Limb (tissue), 2 donors: ENCODE measurements around the gene SYF2.
"Not testable (repeated sequence)": the region's sequence is repeated elsewhere in the genome, so short reads cannot be mapped to it uniquely, and the experiment has no call there.

Source experiments
- DNase-seq, 2 donors: peaks; one replicate each; pipeline ENCODE4 v3.0.0-alpha.2; 2016; ENCODE audit errors: extremely low spot score in 2 of 2

The SYF2 gene

GRCh38 chr1:25208092-25208491, 24.2 kb downstream of the SYF2 start:
- no peak for DNase-seq

GRCh38 chr1:25206201-25206600, 26.1 kb downstream of the SYF2 start:
- no peak for DNase-seq

GRCh38 chr1:25205786-25206185, 26.5 kb downstream of the SYF2 start:
- DNase-seq = no peak

GRCh38 chr1:25204797-25205480, 27.4 kb downstream of the SYF2 start:
- peak in 1 of 2 donors; percentile 76 for DNase-seq

- DNase-seq = no peak
Observed at GRCh38 chr1:25201006-25201405, 31.3 kb downstream of the SYF2 start.

- DNase-seq = peak; percentile 52 to 57
Observed at GRCh38 chr1:25199819-25200620, 32.3 kb downstream of the SYF2 start.

- DNase-seq = peak; percentile 47 to 61
Observed at GRCh38 chr1:25198663-25199252, 33.5 kb downstream of the SYF2 start.

GRCh38 chr1:25197982-25198662, 34.2 kb downstream of the SYF2 start:
- DNase-seq = no peak

- DNase-seq = no peak
Observed at GRCh38 chr1:25197235-25197975, 34.9 kb downstream of the SYF2 start.

- DNase-seq = no peak
Observed at GRCh38 chr1:25196830-25197229, 35.5 kb downstream of the SYF2 start.

GRCh38 chr1:25195835-25196234, 36.5 kb downstream of the SYF2 start:
- DNase-seq = no peak

- no peak for DNase-seq
Observed at GRCh38 chr1:25194572-25195020, 37.7 kb downstream of the SYF2 start.

- no peak for DNase-seq
Observed at GRCh38 chr1:25194054-25194453, 38.2 kb downstream of the SYF2 start.

GRCh38 chr1:25193229-25193628, 39.1 kb downstream of the SYF2 start:
- DNase-seq = no peak

- no peak for DNase-seq
Observed at GRCh38 chr1:25192154-25192553, 40.1 kb downstream of the SYF2 start.

GRCh38 chr1:25190260-25190659, 42.0 kb downstream of the SYF2 start:
- no peak for DNase-seq

- not testable (repeated sequence) for DNase-seq
Observed at GRCh38 chr1:25187904-25188303, 44.4 kb downstream of the SYF2 start.

- DNase-seq = no peak
Observed at GRCh38 chr1:25187077-25187476, 45.2 kb downstream of the SYF2 start.

GRCh38 chr1:25186161-25187007, 45.9 kb downstream of the SYF2 start:
- no peak for DNase-seq
